Measurements from ENCODE around the gene PLPP4.

DNA sequence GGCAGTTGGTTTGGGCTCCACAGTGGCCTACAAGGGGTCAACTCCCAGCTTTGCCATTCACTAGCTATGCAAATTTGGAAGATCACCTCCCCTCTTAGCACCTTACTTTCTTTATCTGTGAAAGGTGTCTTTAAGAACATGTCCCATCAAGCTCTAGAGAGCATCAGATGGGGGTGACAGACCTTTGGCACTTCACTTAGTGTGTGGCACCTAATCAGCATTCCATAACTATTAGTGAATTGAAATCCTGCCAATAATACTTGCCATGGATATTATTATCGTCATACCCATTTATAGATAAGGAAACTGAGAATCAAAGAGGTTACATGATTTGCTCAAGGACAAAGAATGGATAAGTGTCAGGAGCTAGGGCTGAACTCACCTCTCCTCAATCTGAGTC is 51.9 kb downstream of the PLPP4 start:
- TF ChIP-seq, protein P1, sequence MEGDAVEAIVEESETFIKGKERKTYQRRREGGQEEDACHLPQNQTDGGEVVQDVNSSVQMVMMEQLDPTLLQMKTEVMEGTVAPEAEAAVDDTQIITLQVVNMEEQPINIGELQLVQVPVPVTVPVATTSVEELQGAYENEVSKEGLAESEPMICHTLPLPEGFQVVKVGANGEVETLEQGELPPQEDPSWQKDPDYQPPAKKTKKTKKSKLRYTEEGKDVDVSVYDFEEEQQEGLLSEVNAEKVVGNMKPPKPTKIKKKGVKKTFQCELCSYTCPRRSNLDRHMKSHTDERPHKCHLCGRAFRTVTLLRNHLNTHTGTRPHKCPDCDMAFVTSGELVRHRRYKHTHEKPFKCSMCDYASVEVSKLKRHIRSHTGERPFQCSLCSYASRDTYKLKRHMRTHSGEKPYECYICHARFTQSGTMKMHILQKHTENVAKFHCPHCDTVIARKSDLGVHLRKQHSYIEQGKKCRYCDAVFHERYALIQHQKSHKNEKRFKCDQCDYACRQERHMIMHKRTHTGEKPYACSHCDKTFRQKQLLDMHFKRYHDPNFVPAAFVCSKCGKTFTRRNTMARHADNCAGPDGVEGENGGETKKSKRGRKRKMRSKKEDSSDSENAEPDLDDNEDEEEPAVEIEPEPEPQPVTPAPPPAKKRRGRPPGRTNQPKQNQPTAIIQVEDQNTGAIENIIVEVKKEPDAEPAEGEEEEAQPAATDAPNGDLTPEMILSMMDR (IDR thresholded peaks at IDR 0.05) = no peak
- no peak for TF ChIP-seq ZFX (IDR thresholded peaks at IDR 0.05; ENCODE audit: borderline replicate concordance)
